ENCODE results near the gene PAGE2.

PAGE2 gene

DNA sequence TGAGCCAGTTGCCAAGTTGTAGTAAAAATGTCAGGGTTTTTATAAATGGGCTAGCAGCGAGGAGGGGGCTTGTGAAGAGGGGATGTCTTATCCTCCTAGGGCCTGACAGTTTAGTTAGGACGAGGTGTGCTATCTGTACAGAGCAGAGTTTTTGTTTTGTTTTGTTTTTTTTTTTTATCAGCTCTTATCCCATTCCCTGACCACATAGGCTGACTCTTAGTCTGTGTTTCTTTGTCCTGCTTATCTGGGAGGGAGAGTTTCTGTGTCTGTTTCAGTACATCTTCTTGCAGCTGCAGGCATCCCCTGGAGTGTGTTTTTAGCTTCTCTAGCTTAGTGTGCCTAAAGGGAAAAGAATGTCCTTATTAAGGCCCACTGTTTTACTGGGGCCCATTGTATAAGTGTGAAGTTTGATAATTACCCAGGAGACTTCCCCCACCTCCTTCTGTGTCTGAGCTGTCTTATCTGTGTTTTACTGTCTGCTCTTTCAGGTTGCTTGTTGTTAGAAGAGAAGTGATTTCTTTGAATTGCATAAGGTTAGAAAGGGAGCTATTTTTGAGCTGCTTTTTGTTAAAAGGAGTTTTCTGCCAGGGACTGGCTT, 32.0 kb downstream of the PAGE2 start:
- H3K4me3 ChIP-seq (ENCODE audit: low read depth, low read length) = no peak overlapping the region
- TF ChIP-seq, protein P1, sequence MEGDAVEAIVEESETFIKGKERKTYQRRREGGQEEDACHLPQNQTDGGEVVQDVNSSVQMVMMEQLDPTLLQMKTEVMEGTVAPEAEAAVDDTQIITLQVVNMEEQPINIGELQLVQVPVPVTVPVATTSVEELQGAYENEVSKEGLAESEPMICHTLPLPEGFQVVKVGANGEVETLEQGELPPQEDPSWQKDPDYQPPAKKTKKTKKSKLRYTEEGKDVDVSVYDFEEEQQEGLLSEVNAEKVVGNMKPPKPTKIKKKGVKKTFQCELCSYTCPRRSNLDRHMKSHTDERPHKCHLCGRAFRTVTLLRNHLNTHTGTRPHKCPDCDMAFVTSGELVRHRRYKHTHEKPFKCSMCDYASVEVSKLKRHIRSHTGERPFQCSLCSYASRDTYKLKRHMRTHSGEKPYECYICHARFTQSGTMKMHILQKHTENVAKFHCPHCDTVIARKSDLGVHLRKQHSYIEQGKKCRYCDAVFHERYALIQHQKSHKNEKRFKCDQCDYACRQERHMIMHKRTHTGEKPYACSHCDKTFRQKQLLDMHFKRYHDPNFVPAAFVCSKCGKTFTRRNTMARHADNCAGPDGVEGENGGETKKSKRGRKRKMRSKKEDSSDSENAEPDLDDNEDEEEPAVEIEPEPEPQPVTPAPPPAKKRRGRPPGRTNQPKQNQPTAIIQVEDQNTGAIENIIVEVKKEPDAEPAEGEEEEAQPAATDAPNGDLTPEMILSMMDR (IDR thresholded peaks at IDR 0.05; ENCODE audit: insufficient read depth, low read length, missing control alignments) = no peak
- CTCF ChIA-PET = interaction anchor here (0.6 kb wide), 1 partner anchor 1127 kb away, joined by 3 read pairs; no protein-coding TSS in a partner anchor
- DNase-seq (ENCODE audit: low read depth, low spot score) = no peak
- POLR2A ChIA-PET = no interaction called here

DNA sequence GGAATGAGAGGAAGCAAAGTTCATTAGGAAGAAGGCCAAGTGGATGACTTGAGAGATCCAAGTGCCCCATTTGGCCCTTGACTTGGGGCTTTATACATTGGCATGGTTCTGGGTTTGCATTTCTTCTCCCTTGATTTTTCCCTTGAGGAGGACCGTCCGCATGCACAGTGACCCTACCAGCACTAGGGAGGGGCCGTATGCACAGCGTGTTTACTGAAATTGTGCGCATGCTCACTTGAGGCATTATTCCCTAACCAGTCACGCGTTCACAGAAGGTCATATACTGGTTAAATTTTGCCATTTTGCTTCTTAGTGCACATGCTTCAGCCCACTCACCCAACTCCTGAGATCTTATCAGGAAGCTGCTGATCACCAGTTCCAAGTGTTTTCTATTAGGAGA, 35.1 kb downstream of the PAGE2 start:
- DNase-seq (ENCODE audit: low read depth, low spot score) = no peak
- H3K4me3 ChIP-seq (ENCODE audit: low read depth, low read length) = no peak overlapping the region
- TF ChIP-seq, protein P1 (IDR thresholded peaks at IDR 0.05; ENCODE audit: insufficient read depth, low read length, missing control alignments) = no peak
- CTCF ChIA-PET = no interaction called here
- POLR2A ChIA-PET = no interaction called here

DNA sequence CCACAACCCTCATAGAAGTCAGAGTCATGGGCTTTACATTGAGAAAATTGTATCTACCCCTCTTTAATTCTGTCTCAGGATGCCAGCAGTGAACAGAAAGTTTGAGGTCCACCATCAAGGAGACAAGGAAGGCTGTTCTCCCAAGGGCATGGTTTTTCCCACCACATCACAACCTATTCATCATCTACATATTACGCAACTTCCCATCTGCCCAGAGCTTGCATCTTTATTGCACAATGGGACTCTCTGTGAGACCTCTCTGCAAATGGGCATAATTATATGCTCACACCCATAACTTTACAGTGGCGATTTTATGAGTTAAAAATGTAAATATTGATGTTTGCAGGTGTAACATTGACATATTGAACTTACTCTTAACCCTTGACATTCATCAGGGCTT, 38.9 kb downstream of the PAGE2 start:
- no peak for DNase-seq (ENCODE audit: low read depth, low spot score)

DNA sequence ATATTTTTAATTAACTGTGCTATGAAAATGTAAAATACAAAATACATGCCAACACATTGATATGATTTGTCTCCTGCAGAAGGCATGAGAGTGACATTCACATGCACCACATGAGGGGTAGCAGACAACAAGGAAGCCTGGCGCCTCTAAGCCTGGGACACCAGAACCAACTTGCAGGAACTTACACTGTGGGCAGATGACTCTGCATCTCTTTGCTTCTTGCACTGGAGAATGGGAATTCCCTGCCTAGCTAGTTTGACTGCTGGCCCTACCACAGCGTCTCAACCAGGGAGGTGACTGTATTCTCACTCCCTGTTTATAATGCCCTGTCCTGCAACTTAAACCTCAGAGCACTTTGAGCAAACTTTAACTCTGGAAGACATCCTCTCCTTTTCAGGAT, 40.5 kb downstream of the PAGE2 start:
- POLR2A ChIA-PET = no interaction called here
- DNase-seq (ENCODE audit: low read depth, low spot score) = no peak
- TF ChIP-seq, protein P1 (IDR thresholded peaks at IDR 0.05; ENCODE audit: insufficient read depth, low read length, missing control alignments) = no peak
- no peak overlapping the region for H3K4me3 ChIP-seq (ENCODE audit: low read depth, low read length)
- CTCF ChIA-PET = no interaction called here

More for the DNA sequence above, 38.9 kb downstream of the PAGE2 start:
- TF ChIP-seq, protein P1 (IDR thresholded peaks at IDR 0.05; ENCODE audit: insufficient read depth, low read length, missing control alignments) = no peak
- CTCF ChIA-PET = interaction anchor here (1.3 kb wide), 1 partner anchor 9 kb away, joined by 3 read pairs; no protein-coding TSS in a partner anchor
- no peak overlapping the region for H3K4me3 ChIP-seq (ENCODE audit: low read depth, low read length)
- POLR2A ChIA-PET = no interaction called here

DNA sequence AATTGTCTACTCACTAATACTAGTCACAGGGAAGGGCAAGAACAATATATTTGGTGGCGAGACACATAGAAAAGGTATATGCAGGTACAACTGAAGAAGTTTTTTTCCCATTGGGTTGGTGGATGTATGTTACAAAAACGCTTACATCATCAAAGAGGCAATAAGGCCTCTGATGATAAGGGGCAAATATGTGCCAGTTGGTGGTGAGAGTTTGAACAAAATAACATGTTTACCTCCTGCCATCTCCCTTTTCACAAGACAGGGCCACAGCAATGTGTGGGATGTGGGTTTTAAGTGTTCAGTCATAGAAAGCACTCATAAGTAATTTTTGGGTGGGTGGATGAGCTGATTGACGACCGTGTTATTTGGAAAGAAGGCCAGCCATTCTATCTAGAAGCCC, 41.7 kb downstream of the PAGE2 start:
- POLR2A ChIA-PET = no interaction called here
- no peak overlapping the region for H3K4me3 ChIP-seq (ENCODE audit: low read depth, low read length)
- TF ChIP-seq, protein P1 (IDR thresholded peaks at IDR 0.05; ENCODE audit: insufficient read depth, low read length, missing control alignments) = no peak
- CTCF ChIA-PET = interaction anchor here (0.7 kb wide), 1 partner anchor 17 kb away, joined by 3 read pairs; no protein-coding TSS in a partner anchor
- no peak for DNase-seq (ENCODE audit: low read depth, low spot score)

DNA sequence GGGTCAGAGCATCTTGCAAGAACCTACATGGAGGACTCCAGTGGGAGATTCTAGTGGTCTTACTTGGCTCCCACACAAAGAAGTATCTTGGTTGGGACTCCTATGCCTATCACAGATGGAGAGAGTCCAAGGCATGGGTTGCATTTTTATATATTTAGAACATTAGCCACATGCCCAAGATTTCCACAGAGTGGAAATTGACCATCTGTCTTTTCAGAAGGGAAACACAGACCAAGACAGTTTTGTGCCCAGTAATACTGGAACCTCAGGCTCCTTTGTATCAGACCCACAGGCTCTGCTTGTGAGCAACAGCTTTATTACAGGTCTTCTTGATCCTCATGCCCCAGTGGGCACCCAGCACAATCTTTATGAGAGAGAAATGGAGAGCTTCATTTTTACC, 43.6 kb downstream of the PAGE2 start:
- no peak overlapping the region for H3K4me3 ChIP-seq (ENCODE audit: low read depth, low read length)
- ChIA-PET POLR2A (no interaction called here), CTCF (no interaction called here)
- TF ChIP-seq, protein P1 (IDR thresholded peaks at IDR 0.05; ENCODE audit: insufficient read depth, low read length, missing control alignments) = no peak
- DNase-seq (ENCODE audit: low read depth, low spot score) = no peak

Measured in AG04449 (cell line).